ENCODE data around the gene RNU1-4.
"Not testable (repeated sequence)": the region's sequence is repeated elsewhere in the genome, so short reads cannot be mapped to it uniquely, and the experiment has no call there.

RNU1-4 gene

DNA sequence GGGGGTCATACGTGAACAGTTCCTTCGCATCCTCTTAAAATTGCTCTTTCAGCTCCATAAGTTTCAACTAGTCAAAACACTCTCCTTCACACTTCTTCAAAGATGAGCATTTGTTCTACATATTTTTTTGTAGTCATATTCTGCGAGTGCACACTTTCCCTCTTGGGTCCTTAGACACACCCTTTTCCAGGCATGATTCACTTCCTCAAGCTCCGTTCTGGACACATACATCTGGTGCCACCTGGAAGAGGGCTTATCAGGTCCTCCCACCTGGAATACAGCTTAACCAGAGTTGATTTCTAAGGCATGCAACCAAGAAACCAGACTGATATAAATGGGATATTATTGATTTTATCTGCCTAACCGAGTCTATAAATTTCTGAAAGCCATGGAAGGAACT is 47.4 kb downstream of the RNU1-4 start:
- not testable (repeated sequence) for FAIRE-seq; DNase-seq (ENCODE audit: low spot score)

Data from urothelium cell line (cell line).